GM21529 (cell line): ENCODE results near the gene ISCA1.
"Not testable (repeated sequence)": the region's sequence is repeated elsewhere in the genome, so short reads cannot be mapped to it uniquely, and the experiment has no call there.

ENCODE experiments used
- ATAC-seq: cut with Tn5 transposase; IDR thresholded peaks from one replicate; pipeline ENCODE4 v1.9.1; 2021; ENCODE audit not compliant: unreplicated experiment

ISCA1 gene

GRCh38 chr9:86282077-86282978, at the start of gene ISCA1:
Gene ISCA1 (minus strand): TSS chr9:86282538. CDS start chr9:86282458, 80 bp downstream.
- ATAC-seq = peak; percentile 84

- ATAC-seq = no peak
These were observed 47.8 kb upstream of the ISCA1 start for GRCh38 chr9:86330186-86330585.

DNA sequence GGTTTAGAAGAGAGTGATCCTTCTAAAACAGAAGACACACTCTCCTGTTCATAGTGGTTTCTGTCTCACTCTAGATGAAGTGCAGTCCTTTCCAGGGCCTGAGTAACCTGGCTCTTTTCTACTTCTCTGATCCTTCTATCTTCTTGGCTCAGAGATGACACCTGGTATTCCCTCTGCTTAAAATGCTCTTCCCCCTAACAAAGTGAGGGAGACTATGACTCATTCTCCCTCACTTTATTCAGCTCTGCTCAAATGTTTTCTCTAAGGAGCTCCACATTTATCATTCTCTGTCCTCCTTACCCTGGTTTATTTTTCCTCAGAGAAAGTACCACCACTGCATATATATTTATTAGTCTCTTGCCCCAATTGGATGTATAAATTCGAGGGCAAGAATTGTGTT, 47.3 kb upstream of the ISCA1 start:
- no peak for ATAC-seq

- no peak for ATAC-seq
These were observed 45.8 kb upstream of the ISCA1 start for GRCh38 chr9:86328156-86328555.

- no peak for ATAC-seq
These were observed 44.2 kb upstream of the ISCA1 start for GRCh38 chr9:86326536-86326935.

DNA sequence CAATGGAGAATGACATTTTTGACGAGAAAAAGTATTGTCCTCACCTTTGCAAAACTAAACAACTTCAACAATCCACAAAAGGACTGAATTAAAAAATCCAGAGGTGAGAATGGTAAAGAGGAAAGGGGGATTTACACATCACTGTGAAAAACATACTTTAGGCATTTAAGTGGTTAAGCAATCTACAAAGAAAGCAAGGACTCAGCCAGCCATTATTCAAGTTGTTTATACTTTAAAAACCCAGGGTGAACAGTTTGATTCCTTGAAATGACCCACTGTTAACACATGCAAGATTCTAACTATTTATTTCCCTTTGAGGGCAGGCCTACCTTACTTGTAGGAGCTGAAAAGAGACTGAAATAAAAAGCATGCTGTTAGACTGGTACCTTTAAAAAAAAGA, 42.6 kb upstream of the ISCA1 start:
- ATAC-seq = no peak

- ATAC-seq = no peak
These were observed 42.0 kb upstream of the ISCA1 start for GRCh38 chr9:86324308-86324707.

- ATAC-seq = no peak
These were observed 40.8 kb upstream of the ISCA1 start for GRCh38 chr9:86322973-86323644.

DNA sequence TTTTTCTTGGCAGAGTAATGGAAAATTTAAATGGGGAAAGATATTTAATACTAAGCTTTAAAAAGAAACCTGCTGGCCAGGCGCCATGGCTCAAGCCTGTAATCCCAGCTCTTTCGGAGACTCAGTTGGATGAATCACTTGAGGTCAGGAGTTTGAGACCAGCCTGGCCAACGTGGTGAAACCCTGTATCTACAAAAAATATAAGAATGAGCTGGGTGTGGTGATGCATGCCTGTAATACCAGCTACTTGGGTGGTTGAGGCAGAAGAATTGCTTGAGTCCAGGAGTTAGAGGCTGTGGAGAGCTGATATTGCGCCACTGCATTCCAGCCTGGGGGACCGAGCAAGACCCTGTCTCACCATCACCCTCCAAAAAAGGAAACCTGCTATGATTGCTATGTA, 39.0 kb upstream of the ISCA1 start:
- no peak for ATAC-seq

DNA sequence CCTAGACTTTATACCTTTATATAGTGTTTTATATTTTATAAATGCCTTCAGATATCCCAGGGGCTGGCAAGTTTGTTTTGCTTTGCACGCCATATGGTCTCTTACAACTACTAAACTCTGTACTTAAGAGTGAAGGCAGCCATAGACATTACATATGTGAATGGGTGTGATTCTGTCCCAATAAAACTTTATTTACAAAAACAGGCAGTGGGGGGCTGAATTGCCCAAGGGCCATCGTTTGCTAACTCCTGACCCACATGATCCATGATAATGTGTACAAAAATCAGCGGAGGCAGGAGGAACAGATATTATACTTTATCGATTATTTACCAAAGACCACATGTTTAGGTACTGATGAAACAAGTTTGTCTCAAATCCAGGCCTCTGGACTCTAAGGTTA, 35.8 kb upstream of the ISCA1 start:
- no peak for ATAC-seq

GRCh38 chr9:86315078-86315477, 32.7 kb upstream of the ISCA1 start:
- ATAC-seq = no peak

GRCh38 chr9:86312959-86313358, 30.6 kb upstream of the ISCA1 start:
- ATAC-seq = not testable (repeated sequence)

- ATAC-seq = no peak
These were observed 26.3 kb upstream of the ISCA1 start for GRCh38 chr9:86308687-86309086.

DNA sequence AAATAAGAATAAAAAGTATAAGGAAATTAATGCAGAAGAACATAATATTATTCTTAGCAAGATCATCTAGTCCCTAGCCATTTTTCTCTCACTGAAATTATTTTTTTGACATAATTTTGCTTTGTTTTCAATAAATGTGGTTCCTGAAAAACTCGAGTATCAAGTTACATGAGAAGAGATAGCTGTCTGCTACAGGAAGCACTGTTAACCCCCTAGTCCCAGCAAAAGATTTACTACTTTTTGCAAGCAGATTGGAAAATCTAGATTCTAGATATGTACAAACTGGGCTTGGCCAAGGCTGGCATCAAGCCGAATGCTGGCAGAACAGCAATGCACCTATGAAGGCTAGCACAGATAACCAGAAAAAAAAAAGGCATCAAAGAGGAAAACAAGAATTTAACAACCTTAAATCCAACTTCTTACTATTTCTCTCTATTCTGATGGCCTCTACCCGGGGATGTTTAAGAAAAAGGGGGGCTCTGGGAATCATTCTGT, 21.9 kb upstream of the ISCA1 start:
- no peak for ATAC-seq

DNA sequence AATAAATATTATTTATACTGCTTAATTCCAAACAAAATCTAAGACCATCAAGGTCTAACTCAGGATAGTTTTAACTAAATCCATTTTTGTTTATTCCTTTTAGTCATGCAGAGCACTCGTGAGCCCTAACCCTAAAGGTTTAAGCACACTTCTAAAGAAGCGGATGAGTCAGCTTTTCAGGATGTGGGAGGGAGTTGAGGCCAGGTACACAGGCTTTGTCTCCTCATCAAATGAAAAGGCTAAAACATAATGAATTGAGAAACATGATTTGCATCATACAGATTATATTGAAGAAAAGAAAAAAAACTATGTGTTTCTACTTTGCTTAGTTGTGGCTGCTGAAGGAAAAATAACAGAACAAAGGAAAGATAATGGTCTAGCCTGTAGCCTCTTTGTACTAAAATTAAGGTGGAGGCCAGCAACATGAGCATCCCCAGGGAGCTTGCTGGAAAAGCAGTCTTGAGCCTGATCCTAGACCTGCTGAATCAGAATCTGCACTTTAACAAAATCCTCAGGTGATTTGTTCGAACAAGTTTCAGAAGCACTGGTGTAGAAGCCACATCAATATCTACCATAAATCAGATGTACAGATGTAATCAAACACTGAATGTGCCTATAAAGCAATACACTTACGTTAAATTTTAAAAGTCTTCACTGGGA, 21.1 kb upstream of the ISCA1 start:
- ATAC-seq = no peak

DNA sequence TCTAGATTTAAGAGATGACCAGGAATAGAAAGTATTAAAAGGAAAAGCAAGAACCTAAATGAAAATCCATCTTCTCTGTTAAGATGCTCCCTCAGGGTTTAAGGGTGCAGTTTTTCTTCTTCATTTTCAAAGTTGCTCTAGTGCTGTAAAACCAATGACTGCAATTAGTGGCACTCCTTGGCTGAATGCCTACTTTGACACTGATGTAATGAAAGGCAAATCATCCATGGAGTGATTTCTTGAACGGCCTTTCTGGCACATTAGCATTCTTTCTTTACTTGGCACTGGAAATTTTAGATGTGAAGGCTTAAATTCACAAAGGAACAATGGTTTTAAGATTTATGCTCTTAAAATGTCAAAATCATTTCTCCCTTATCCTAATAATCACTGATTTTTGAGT, 19.3 kb upstream of the ISCA1 start:
- no peak for ATAC-seq

DNA sequence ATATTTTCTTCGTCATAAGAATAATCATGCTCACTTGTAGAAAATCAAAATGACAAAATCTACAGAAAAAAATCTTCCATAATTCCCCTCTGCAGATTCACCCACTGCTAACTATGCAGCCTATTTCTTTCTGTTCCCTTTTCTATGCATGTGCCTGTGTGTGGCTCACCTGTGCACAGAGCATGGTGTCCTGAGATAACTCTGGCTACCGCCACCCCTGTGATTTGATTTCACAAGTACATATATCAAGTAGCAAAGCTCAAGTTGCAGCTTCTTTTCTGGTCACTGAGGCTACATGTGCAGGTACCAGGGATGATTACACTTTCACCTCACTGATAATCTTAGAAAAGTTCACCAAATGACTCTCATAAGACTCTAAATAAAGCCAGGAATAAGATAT, 18.4 kb upstream of the ISCA1 start:
- no peak for ATAC-seq

- ATAC-seq = no peak
These were observed 16.5 kb upstream of the ISCA1 start for GRCh38 chr9:86298873-86299272.

DNA sequence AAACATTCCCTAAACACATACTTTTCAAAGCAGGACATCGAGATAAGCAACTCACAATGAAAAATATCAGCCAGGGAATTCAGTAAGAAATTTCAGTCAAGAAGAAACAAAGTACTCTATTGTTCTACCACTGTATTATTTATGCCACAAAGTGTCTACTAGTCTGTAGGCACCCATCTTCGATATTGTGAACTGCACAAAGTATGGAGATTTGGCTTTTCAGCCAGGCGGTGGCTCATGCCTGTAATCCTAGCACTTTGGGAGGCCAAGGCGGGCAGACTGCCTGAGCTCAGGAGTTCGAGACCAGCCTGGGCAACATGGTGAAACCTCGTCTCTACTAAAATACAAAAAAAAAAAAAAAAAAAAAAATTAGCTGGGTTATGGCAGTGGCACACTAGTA, 8.0 kb upstream of the ISCA1 start:
- ATAC-seq = not testable (repeated sequence)

GRCh38 chr9:86288499-86289198, 6.3 kb upstream of the ISCA1 start:
- no peak for ATAC-seq

DNA sequence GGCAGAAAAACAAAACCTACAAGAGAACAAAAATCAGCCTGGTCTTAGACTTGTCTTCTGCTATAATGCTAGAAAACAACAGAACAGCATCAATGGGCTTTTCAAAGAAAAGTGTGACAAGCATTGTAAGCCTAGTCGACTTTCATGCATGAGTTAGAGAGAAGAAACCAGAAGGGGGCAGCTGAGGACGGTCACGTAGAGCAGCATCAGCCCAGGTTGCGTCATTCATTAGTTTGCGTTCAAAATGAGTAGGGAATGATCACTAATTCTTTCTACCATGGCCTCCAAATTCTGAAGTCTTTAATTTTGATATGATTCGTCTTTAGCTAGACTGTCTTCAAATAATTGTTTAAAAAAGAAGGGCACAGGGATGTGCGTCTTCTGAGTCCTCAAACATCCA, 4.7 kb upstream of the ISCA1 start:
- ATAC-seq = no peak
